Activated CD4-positive, alpha-beta T cell treated with anti-CD3 and anti-CD28 coated beads, Interleukin-10, Interleukin-2, amounts not matched to agents 100 ng/mL and 50 ng/mL, durations not matched to agents 16 hours and 8 hours (primary cell): ENCODE measurements around the gene DTNBP1.
A peak's percentile ranks its signal among the peaks of the same experiment; 100 is the strongest.
"Not testable (repeated sequence)": the region's sequence is repeated elsewhere in the genome, so short reads cannot be mapped to it uniquely, and the experiment has no call there.

Source experiments
- DNase-seq: peaks from one replicate; pipeline ENCODE4 v3.0.0-alpha.2; 2020

The DTNBP1 gene

GRCh38 chr6:15662326-15663129 is at the start of gene DTNBP1:
Gene DTNBP1, minus strand, starts transcription at chr6:15663028. Its CDS starts 159 bp downstream, at chr6:15662869.
- peak; percentile 88 for DNase-seq

DNA sequence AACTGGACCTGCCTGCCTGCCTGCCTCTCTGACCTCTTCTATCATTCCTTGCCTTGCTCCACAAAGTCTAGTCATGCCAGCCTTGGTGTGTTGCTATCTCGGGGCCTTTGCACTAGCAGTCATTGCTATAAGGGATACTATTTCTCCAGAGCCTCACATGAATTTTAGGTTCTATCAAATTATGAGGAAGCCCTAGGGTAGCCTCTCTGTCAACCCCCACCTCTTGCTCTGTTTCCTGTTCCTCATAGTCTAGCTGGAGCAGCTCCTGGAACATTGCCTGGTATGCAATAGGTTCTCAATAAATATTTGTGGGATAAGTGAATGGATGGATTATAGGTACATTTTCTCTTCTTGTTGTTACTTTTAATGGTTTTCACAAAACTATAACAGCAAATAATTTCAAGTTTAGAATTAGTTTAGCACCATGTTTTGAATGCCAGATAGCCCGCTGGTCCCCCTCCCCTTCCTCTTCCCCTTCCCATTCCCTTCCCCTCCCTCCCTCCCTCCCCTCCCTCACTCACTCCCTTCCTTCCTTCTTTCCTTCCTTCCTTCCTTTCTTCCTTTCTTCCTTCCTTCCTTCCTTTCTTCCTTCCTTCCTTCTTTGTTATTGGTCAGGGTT is 46.9 kb upstream of the DTNBP1 start:
- no peak for DNase-seq

DNA sequence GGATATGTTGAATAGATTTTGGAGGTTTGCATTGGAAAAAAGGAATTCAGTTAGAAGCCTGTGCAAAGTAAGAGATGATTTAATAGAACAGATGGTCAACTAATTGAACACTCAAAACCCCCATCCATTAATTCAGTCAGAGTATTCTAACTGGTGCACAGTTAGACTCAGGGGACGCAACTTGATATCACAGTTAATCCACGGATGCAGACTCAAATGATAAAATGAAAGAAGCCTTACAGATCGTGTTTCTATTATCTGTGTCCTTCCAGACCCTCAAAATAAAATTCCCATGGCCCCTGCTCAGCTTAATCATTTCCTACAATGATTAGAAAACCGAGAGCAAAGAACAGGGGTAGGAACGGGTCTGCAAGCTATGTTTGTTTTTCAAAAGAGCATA is 45.4 kb upstream of the DTNBP1 start:
- DNase-seq, result no peak

GRCh38 chr6:15705981-15706380 is 43.2 kb upstream of the DTNBP1 start:
- DNase-seq, result no peak

GRCh38 chr6:15698471-15698870 is 35.6 kb upstream of the DTNBP1 start:
- DNase-seq, result no peak

DNA sequence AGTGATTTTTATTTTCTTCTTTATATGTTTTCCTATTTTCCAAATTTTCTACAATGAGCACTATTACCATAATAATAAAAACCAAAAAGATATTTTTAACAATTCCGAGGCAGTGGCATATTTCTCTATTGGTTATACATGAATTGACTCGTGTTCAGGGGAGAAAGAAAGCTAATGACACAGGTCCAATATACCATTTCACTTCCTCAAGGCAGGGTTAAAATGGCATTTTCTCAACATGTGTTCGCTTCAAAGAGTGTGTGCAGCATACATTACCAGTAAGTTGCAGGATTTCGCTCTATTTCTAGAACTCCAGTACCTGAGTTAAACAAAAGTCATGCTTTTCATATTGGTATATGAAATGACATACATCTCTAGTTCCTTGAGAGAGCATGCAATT is 35.1 kb upstream of the DTNBP1 start:
- DNase-seq, result no peak

GRCh38 chr6:15691250-15691869 is 28.5 kb upstream of the DTNBP1 start:
- DNase-seq, result peak; percentile 88

DNA sequence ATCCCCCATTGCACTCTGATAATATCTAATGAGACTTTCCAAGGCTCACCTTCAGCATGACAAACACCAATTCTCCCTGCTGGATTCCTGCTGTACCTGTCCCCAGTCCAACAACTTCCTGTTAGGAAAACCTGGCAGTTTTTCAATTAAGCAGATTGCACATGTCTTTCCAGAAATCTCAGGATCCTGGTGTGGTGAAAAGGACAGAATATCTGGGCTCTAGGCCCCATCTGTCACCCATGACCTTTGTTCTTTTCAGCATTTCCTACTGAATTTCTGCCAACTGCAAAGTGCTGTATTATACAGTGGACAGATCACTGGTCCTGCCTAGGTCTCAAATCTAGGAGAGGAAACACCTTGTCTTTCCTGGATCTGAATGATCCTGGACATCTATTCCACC is 27.7 kb upstream of the DTNBP1 start:
- no peak for DNase-seq

DNA sequence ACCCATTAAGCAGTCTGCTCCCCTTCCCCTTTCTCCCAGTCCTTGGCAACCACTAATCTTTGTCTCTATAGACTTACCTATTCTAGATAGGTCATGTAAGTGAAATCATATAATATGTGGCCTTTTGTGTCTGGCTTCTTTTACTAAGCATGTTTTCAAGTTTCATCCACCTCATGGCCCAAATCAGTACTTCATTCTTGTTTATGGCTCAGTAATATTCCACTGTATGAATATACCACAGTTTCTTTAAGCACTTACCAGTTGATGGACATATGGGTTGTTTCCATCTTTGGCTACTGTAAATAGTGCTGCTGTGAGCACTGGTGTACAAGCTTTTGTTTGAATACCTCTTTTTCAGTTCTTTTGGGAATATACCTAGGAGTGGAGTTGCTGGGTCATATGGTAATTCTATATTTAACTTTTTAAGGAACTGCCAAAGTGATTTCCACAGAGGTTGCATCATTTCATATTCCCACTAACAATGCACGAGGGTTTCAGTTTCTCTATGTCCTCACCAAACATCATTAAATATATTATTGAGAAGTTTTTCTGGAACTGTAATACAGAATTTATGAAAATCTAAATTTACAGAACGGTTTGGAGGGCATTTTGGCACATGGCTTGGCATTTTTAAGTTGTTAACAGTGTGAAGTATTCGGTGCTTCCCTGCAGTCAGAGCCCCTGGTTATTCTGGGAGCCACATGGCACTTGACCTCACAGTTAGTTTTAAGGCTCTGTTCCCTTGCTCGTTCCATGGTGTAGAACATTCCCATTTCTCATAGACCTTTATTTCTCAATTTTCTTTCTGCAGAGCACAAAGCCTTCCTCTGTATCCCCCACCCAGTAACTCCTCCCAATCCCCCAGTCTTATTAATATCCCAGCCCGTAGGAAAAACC is 27.0 kb upstream of the DTNBP1 start:
- no peak for DNase-seq

DNA sequence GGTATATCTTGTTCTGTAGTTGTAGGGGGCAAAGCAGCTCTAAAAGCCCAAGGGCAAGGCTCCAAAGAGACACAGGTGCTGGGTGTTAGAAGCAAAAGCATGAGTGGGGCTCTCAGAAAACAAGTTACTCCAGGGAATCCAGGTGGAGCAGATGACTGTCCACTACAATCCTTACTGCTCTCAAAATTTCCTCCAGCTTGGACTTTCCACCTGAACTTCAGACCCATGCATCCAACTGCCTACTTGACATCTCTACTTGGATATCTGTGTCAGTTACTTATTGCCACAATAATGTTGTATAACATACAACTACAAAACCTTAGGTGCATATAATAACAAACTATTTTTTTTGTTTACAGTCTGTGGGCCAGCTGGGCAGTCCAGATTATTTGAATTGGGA is 22.8 kb upstream of the DTNBP1 start:
- DNase-seq, result no peak

DNA sequence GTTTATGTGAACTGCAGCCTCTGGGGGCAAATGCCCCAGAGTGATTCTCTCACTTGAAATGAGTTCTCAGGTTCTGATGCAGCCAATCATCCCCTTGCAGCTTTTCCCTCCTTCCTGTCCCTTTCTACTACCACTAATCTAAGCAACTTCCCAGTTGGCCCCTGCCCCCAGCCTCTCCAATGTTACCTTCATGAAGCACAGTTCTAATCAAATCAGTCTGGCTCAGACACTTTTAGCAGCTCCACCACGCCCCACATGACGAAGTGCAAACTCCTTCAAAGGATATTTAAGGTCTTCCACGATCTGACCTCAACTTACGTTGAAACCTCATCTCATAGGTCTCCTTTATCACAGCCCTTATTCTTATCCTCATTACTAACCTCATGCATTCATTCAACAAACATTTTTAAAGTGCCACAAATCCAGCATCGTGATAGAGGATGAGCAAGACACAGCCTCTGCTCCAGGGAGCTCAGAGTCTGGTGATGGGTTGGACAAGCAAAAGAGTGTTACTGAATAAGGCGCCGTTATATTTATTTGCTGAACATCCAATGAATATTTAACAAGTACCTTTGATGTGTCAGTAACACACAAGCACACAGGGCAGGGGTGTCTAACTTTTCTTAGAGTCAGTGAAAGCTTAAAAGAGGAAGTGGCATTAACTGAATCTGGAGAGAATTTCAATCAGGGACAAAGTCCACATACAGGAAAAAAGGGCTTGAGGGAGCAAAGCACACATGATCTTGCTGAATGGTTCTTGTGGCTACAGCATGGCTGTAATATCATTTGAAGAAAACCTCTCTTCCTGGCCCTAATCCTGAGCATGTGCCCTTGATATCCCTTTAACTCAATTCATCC is 20.4 kb upstream of the DTNBP1 start:
- DNase-seq, result no peak

DNA sequence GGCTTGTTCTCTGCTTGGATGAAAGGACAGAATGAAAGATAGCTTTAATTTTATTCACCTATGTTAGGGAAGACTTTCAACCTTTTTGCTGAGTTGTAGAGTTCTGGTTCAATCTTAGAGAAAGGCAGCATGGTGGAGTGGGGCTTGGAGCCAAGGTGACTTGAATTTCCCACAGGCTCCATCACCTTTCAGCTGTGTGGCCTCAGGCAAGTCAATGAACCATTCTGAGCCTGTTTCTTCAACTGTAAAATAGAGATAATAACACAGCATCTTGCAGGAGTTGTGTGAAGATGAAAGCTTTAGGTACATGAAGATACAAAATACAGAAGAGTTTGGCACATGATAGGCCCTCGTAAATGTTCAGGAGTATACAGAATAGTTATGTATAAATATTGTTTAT is 19.1 kb upstream of the DTNBP1 start:
- no peak for DNase-seq

- no peak for DNase-seq
These were observed 15.7 kb upstream of the DTNBP1 start for GRCh38 chr6:15678514-15678913.

- DNase-seq, result no peak
These were observed 15.0 kb upstream of the DTNBP1 start for GRCh38 chr6:15677822-15678221.

DNA sequence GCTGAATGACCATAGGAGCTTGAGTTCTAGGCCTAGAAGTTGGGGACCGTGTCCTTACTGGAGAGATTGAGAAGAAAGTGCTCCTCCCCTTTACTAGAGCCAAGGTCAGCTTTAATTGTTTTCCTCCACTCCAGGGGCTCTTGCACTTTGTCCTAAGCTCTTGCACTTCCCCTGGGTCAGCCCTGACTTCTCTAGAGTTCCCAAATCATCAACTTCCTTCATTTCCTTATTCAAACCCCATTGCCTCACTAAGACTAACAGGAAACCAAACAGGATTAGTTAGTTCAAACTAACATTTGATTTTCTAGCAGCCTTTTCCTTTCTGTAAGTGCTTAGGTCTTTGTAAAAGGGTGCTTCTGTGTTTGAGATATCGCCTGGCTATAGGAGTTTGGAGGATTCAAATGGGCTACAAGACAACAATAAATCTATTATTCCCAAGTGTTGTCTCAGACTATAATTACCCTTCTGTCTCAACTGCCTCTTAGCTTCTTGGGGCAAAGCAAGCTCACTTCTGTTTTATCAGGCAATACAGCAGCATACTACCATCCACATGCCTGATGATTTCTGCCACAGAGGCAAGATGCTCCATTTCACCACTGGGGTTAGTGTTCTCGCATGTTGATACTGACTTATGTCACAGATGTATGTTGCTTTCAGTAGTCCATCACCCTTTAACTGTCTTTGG is 12.8 kb upstream of the DTNBP1 start:
- DNase-seq, result no peak

GRCh38 chr6:15674690-15675386 is 12.0 kb upstream of the DTNBP1 start:
- no peak for DNase-seq

DNA sequence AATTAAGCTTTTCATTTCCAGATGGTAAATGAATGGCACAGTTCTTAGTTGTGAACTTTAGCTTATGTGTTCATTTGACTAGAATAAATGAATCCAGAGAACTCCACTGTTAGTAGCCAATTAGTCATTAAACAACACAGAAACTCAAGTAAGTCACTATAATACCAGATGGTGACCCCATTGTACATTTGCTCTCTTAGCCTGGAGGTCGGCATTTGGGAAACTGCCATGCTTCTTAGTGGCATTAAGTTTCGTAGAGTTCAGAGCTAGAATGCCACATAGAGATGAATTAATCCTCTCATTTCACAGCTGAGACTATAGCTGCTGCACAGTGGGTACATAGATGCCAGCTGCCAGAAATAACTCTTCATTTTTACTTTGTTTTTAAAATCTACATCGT is 10.8 kb upstream of the DTNBP1 start:
- DNase-seq, result no peak

- no peak for DNase-seq
These were observed 10.0 kb upstream of the DTNBP1 start for GRCh38 chr6:15672818-15673217.

DNA sequence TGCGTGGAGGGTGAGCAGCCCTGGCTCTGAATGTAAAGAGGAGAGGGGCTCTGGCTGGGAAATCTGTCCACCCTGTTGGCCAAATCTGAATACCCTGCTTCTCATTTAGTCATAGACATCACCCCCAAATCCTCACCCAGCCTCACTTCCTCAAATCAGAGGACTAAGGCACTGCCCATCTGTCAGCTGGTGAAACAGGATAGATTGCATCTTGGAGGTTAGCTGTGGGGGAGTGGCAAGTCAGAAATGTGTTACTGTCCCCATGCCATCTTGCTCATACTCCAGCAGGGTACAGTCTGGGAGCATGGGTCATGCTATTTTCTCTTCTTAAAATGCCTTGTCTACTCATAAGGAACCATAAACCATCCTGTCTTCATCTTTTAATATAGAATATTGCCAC is 9.5 kb upstream of the DTNBP1 start:
- DNase-seq, result no peak

DNA sequence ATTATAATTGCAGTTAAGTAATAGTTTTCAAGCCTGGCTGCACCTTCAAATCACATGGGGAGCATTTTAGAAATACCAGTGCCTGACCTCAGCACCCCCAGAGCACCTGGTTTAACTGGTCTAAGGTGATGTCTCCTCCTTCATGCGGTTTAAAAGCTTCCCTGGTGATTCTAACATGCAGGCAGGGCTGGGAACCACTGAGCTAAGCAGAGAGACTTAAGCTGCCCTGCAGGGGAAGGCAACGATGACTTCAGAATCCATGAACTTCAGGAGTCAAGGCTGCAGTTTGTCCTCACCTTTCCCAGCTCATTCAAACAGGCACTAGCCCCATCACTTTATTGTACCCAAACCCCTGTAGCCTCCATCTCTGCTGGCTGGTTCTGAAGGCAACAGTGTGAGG is 6.1 kb upstream of the DTNBP1 start:
- no peak for DNase-seq

DNA sequence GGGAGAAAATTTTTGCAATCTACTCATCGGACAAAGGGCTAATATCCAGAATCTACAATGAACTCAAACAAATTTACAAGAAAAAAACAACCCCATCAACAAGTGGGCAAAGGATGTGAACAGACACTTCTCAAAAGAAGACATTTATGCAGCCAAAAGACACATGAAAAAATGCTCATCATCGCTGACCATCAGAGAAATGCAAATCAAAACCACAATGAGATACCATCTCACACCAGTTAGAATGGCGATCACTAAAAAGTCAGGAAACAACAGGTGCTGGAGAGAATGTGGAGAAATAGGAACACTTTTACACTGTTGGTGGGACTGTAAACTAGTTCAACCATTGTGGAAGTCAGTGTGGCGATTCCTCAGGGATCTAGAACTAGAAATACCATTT is 4.1 kb upstream of the DTNBP1 start:
- DNase-seq, result not testable (repeated sequence)
